Panc1 (cell line): ENCODE results near the gene ABAT. TPM values are rescaled to one million over a fixed set of nuclear protein-coding genes. Genes with fewer than 3 reads are reported as not detected.
A peak's percentile ranks its signal among the peaks of the same experiment; 100 is the strongest.
"Not testable (repeated sequence)": the region's sequence is repeated elsewhere in the genome, so short reads cannot be mapped to it uniquely, and the experiment has no call there.

ENCODE experiments used
- ATAC-seq: fragments of 200-7000 bp; cut with Tn5 transposase; 2 replicates; pipeline ENCODE4 v1.9.1; 2020; ENCODE audit warnings: mild to moderate bottlenecking, moderate library complexity
- BruUV-seq: library from RNA; stranded (reverse); fragments of 400-500 nt; replicated peaks from 2 replicates; lab custom pipeline; 2021; lab: Mats Ljungman, UMichigan
- CTCF ChIA-PET: fragments of 300-600 bp; sonication (Branson Sonifier 250); formaldehyde crosslinking; loops from one replicate; lab custom pipeline; 2022; ENCODE audit warnings: antibody characterized with exemption; lab: Charles Lee
- POLR2A ChIA-PET: fragments of 300-600 bp; sonication (Branson Sonifier 250); formaldehyde crosslinking; loops from one replicate; lab custom pipeline; 2022; ENCODE audit warnings: antibody characterized with exemption; lab: Charles Lee
- DNase-seq: peaks from one replicate; pipeline ENCODE4 v3.0.0-alpha.2; 2010; ENCODE audit warnings: low read depth, low spot score
- H3K27ac ChIP-seq: 2 replicates; pipeline ENCODE4 v1.5.1; 2011; ENCODE audit warnings: mild to moderate bottlenecking, low read length, inconsistent platforms
- H3K27me3 ChIP-seq: fragments of 200-500 bp; sonication (Bioruptor generic); 2 replicates; pipeline ENCODE4 v1.6.0; 2014; ENCODE audit warnings: low read length, inconsistent platforms; ENCODE audit not compliant: control insufficient read depth, insufficient read depth
- H3K36me3 ChIP-seq: fragments of 200-500 bp; sonication (Bioruptor generic); 2 replicates; pipeline ENCODE4 v1.5.1; 2014; ENCODE audit warnings: inconsistent platforms, mild to moderate bottlenecking, low read length, moderate library complexity; ENCODE audit not compliant: control insufficient read depth, insufficient read depth
- H3K4me1 ChIP-seq: 2 replicates; pipeline ENCODE4 v1.5.1; 2011; ENCODE audit warnings: inconsistent platforms, mild to moderate bottlenecking, low read length, moderate library complexity; ENCODE audit not compliant: control insufficient read depth, insufficient read depth
- H3K4me3 ChIP-seq, 2 experiments: 2 replicates each; pipeline ENCODE4 v1.5.1; 2011 to 2012; ENCODE audit warnings: low read depth in 2 of 2, low read length in 2 of 2, mild to moderate bottlenecking in 2 of 2, inconsistent platforms in 1 of 2, moderate library complexity in 1 of 2
- H3K9me3 ChIP-seq: fragments of 200-500 bp; sonication (Bioruptor generic); 2 replicates; pipeline ENCODE4 v1.5.1; 2014; ENCODE audit warnings: low read depth, mild to moderate bottlenecking, inconsistent platforms, low read length, moderate library complexity; ENCODE audit not compliant: control insufficient read depth, insufficient read depth
- CTCF ChIP-seq: fragments of 450-650 bp; IDR thresholded peaks from 2 replicates; pipeline ENCODE4 v1.5.1; 2017; ENCODE audit warnings: mild to moderate bottlenecking
- POLR2AphosphoS5 ChIP-seq: IDR thresholded peaks from 2 replicates; pipeline ENCODE4 v1.6.1; 2012; ENCODE audit warnings: mild to moderate bottlenecking, low read depth, low read length, moderate library complexity
- REST ChIP-seq, 2 experiments: IDR thresholded peaks; 2 replicates each; pipeline ENCODE4 v1.6.1; 2011 to 2012; ENCODE audit warnings: low read depth in 2 of 2, control low read depth in 1 of 2, low read length in 1 of 2, mild to moderate bottlenecking in 1 of 2, moderate library complexity in 1 of 2; ENCODE audit not compliant: insufficient read depth in 1 of 2
- SIN3A ChIP-seq: IDR thresholded peaks from 2 replicates; pipeline ENCODE4 v1.6.1; 2012; ENCODE audit warnings: low read depth, mild to moderate bottlenecking, low read length, moderate library complexity, borderline replicate concordance; ENCODE audit not compliant: insufficient read depth
- TCF7L2 ChIP-seq: IDR thresholded peaks from 2 replicates; pipeline ENCODE4 v1.6.1; 2011; ENCODE audit warnings: mild to moderate bottlenecking, low read depth, low read length, inconsistent platforms
- in situ Hi-C: cut with HindIII; loops from 2 replicates; pipeline ENCODE4 v1.10.0; 2016; ENCODE audit warnings: low sequenced_read_pairs, low pct_unique_long_range_greater_than_20kb
- intact Hi-C: fragments of 100-400 bp; cut with micrococcal nuclease; formaldehyde crosslinking; loops from one replicate; pipeline ENCODE4 v1.10.0; 2022; ENCODE audit not compliant: unreplicated experiment
- total RNA-seq: library from RNA; stranded (reverse); gene quantifications from one replicate; pipeline ENCODE4 v1.2.1, GENCODE V29; 2021; ENCODE audit not compliant: unreplicated experiment

Gene ABAT
- total RNA-seq, 1 experiment from 2014 or later: 0.77 TPM

- POLR2A ChIA-PET: no interaction called here
These were observed 67.7 kb downstream of the ABAT start for GRCh38 chr16:8742068-8742467.

GRCh38 chr16:8748944-8749343 is 74.5 kb downstream of the ABAT start:
- H3K9me3 ChIP-seq, H3K4me3 ChIP-seq, POLR2A ChIA-PET, H3K36me3 ChIP-seq, H3K27ac ChIP-seq, ATAC-seq, CTCF ChIA-PET, BruUV-seq, DNase-seq, intact Hi-C loops, H3K27me3 ChIP-seq, H3K4me1 ChIP-seq, in situ Hi-C loops: not testable (repeated sequence)

More at GRCh38 chr16:8742068-8742467, 67.7 kb downstream of the ABAT start:
- Histone ChIP-seq H3K27ac (no peak overlapping the region), H3K9me3 (no peaks in the 10 kb centered on the region), H3K4me3 (no peak overlapping the region), H3K4me1 (no peaks in the 10 kb centered on the region), H3K27me3 (peaks cover 9% of the 10 kb centered on the region), H3K36me3 (no peaks in the 10 kb centered on the region)
- ATAC-seq (no peak), DNase-seq (no peak)
- intact Hi-C loops (no loop called here), in situ Hi-C loops (no loop called here)
- CTCF ChIA-PET: interaction anchor here (0.7 kb wide), 1 partner anchor 69 kb away, joined by 4 read pairs; no protein-coding TSS in a partner anchor
- no peak for TF ChIP-seq CTCF
- no peak for TF ChIP-seq REST (IDR thresholded peaks at IDR 0.05; ENCODE audit: insufficient read depth in 1 of 2, low read depth in 2 of 2, low read length in 1 of 2)
- TF ChIP-seq SIN3A: no peak
- no peak for TF ChIP-seq POLR2AphosphoS5
- no peak for TF ChIP-seq TCF7L2
- BruUV-seq: no TSS peak

DNA sequence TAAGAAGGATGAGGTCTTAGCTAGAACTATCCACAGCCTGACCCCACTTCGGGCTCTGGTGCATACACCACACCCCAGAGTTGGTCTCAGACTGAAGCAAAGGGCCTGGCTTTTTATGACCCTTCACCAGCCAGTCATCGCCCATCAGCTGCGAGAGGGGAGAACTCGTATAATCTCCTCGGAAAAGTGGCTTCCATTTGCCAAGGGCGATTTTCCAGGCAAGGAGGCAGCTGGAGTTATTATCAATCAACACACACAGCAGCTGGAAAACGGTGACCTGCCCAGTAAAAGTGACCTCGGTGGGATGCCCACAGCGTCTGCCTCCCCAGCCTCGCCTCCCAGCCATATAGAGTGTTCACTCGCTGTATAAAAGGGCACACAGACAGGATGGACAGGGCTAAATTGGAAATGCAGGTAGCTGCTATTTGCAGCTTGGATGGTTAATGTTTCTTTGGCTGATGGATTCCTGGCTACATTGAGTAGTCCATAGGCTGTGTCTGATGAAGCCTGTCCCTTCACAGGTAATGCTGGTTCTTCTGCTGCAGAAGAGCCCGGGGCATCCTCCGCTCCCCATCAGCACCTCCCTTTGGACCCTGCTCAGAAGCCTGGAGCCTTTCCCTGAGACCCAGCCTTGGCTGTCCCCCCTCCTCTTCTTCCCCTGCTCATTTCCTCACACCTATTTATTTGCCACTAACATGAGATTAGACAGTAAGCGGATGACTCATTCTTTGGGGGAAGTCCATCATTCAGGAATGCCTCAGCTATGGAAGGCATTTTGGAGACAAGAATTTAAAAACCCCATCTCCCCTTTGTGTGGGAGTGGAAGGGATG is 77.3 kb downstream of the ABAT start:
- ATAC-seq (peak; percentile 66), DNase-seq (no peak)
- H3K36me3 ChIP-seq: no peaks in the 10 kb centered on the region
- TF ChIP-seq TCF7L2 (no peak), REST (IDR thresholded peaks at IDR 0.05; ENCODE audit: insufficient read depth in 1 of 2, low read depth in 2 of 2, low read length in 1 of 2) (no peak), CTCF (no peak), POLR2AphosphoS5 (no peak), SIN3A (no peak)
- H3K27ac ChIP-seq: no peak overlapping the region
- H3K9me3 ChIP-seq: no peaks in the 10 kb centered on the region
- H3K4me3 ChIP-seq: no peak overlapping the region
- no TSS peak for BruUV-seq
- in situ Hi-C loops: no loop called here
- intact Hi-C loops: no loop called here
- ChIA-PET POLR2A (no interaction called here), CTCF (interaction anchor here (0.7 kb wide), 1 partner anchor 827 kb away, joined by 11 read pairs; no protein-coding TSS in a partner anchor)
- no peaks in the 10 kb centered on the region for H3K27me3 ChIP-seq
- no peaks in the 10 kb centered on the region; the same call in 1 of the 2 replicates for H3K4me1 ChIP-seq
